Measurements from ENCODE around the gene THBS4. TPM values are rescaled to one million over a fixed set of nuclear protein-coding genes. Genes with fewer than 3 reads are reported as not detected.
"Not testable (repeated sequence)": the region's sequence is repeated elsewhere in the genome, so short reads cannot be mapped to it uniquely, and the experiment has no call there.

Gene THBS4
- total RNA-seq, 1 experiment from 2014 or later = 0.82 TPM

GRCh38 chr5:80083101-80083890 lies 48.1 kb downstream of the THBS4 start:
- BruUV-seq (replicated peaks) = no TSS peak
- Mint-ChIP-seq H3K27ac (ENCODE audit: low read depth, unreplicated experiment) (peak overlapping the region; percentile 67), H3K4me1 (ENCODE audit: insufficient read depth, unreplicated experiment) (peaks cover 11% of the 10 kb centered on the region), H3K36me3 (ENCODE audit: insufficient read depth, unreplicated experiment) (no peaks in the 10 kb centered on the region), H3K4me3 (ENCODE audit: unreplicated experiment) (peak overlapping the region; percentile 74), H3K27me3 (ENCODE audit: insufficient read depth, unreplicated experiment) (no peaks in the 10 kb centered on the region), H3K9me3 (ENCODE audit: unreplicated experiment) (no peaks in the 10 kb centered on the region)
- intact Hi-C loops (cut with micrococcal nuclease) = loop anchor here (1.0 to 2.0 kb wide), 6 partner anchors 158 to 1058 kb away; no protein-coding TSS in a partner anchor
- TF ChIP-seq CTCF (IDR thresholded peaks at IDR 0.05; ENCODE audit: unreplicated experiment) = peak; percentile 60
- CTCF ChIA-PET = interaction anchor here (0.5 to 3.3 kb wide), 73 partner anchors 9 to 1113 kb away, joined by 3 to 34 read pairs (median 4); partner anchors contain the start of genes CMYA5 and MTX3
- DNase-seq (ENCODE audit: unreplicated experiment) = peak; percentile 82
- POLR2A ChIA-PET = interaction anchor here (0.6 to 1.4 kb wide), 4 partner anchors 172 to 569 kb away, joined by 3 to 5 read pairs (median 3); partner anchors contain the start of genes HOMER1, SERINC5 and TENT2

GRCh38 chr5:80090884-80091166 lies 55.7 kb downstream of the THBS4 start:
- DNase-seq (ENCODE audit: unreplicated experiment) = no peak
- H3K9me3 Mint-ChIP-seq (ENCODE audit: unreplicated experiment) = no peaks in the 10 kb centered on the region
- no peaks in the 10 kb centered on the region for H3K36me3 Mint-ChIP-seq (ENCODE audit: insufficient read depth, unreplicated experiment)
- CTCF ChIA-PET = interaction anchor here (0.6 to 14.4 kb wide), 10 partner anchors 10 to 1706 kb away, joined by 3 to 304 read pairs (median 6); no protein-coding TSS in a partner anchor
- BruUV-seq (replicated peaks) = no TSS peak
- POLR2A ChIA-PET = no interaction called here
- H3K4me3 Mint-ChIP-seq (ENCODE audit: unreplicated experiment) = no peak overlapping the region
- H3K4me1 Mint-ChIP-seq (ENCODE audit: insufficient read depth, unreplicated experiment) = no peaks in the 10 kb centered on the region
- no peaks in the 10 kb centered on the region for H3K27me3 Mint-ChIP-seq (ENCODE audit: insufficient read depth, unreplicated experiment)
- intact Hi-C loops (cut with micrococcal nuclease) = loop anchor here (1.0 to 5.0 kb wide), 3 partner anchors 166 to 216 kb away; partner anchors contain the start of gene SERINC5
- H3K27ac Mint-ChIP-seq (ENCODE audit: low read depth, unreplicated experiment) = no peak overlapping the region
- TF ChIP-seq CTCF (IDR thresholded peaks at IDR 0.05; ENCODE audit: unreplicated experiment) = no peak

- ChIA-PET CTCF (interaction anchor here (0.6 to 14.4 kb wide), 33 partner anchors 9 to 590 kb away, joined by 3 to 304 read pairs (median 4); no protein-coding TSS in a partner anchor), POLR2A (interaction anchor here (0.9 to 1.2 kb wide), 4 partner anchors 18 to 216 kb away, joined by 3 to 9 read pairs (median 4); no protein-coding TSS in a partner anchor)
- H3K4me1 Mint-ChIP-seq (ENCODE audit: insufficient read depth, unreplicated experiment); H3K27ac Mint-ChIP-seq (ENCODE audit: low read depth, unreplicated experiment); H3K27me3 Mint-ChIP-seq (ENCODE audit: insufficient read depth, unreplicated experiment); H3K9me3 Mint-ChIP-seq (ENCODE audit: unreplicated experiment); H3K36me3 Mint-ChIP-seq (ENCODE audit: insufficient read depth, unreplicated experiment); BruUV-seq (replicated peaks); H3K4me3 Mint-ChIP-seq (ENCODE audit: unreplicated experiment): not testable (repeated sequence)
- peak; percentile 70 for TF ChIP-seq CTCF (IDR thresholded peaks at IDR 0.05; ENCODE audit: unreplicated experiment)
- intact Hi-C loops (cut with micrococcal nuclease) = loop anchor here (1.0 to 5.0 kb wide), 3 partner anchors 166 to 216 kb away; partner anchors contain the start of gene SERINC5
- DNase-seq (ENCODE audit: unreplicated experiment) = peak; percentile 67
These were observed 56.6 kb downstream of the THBS4 start for GRCh38 chr5:80091792-80092192.

- Mint-ChIP-seq H3K27me3 (ENCODE audit: insufficient read depth, unreplicated experiment) (no peaks in the 10 kb centered on the region), H3K4me1 (ENCODE audit: insufficient read depth, unreplicated experiment) (no peaks in the 10 kb centered on the region), H3K9me3 (ENCODE audit: unreplicated experiment) (no peaks in the 10 kb centered on the region), H3K36me3 (ENCODE audit: insufficient read depth, unreplicated experiment) (no peaks in the 10 kb centered on the region), H3K27ac (ENCODE audit: low read depth, unreplicated experiment) (no peak overlapping the region), H3K4me3 (ENCODE audit: unreplicated experiment) (no peak overlapping the region)
- no TSS peak for BruUV-seq (replicated peaks)
- intact Hi-C loops (cut with micrococcal nuclease) = loop anchor here (5.0 kb wide), 1 partner anchor 165 kb away; the partner anchor contains the start of gene SERINC5
- no peak for DNase-seq (ENCODE audit: unreplicated experiment)
- ChIA-PET POLR2A (interaction anchor here (0.9 to 1.2 kb wide), 2 partner anchors 162 to 213 kb away, joined by 3 to 4 read pairs; no protein-coding TSS in a partner anchor), CTCF (interaction anchor here (0.6 to 14.4 kb wide), 30 partner anchors 8 to 591 kb away, joined by 3 to 304 read pairs (median 4); no protein-coding TSS in a partner anchor)
- no peak for TF ChIP-seq CTCF (IDR thresholded peaks at IDR 0.05; ENCODE audit: unreplicated experiment)
These were observed 57.4 kb downstream of the THBS4 start for GRCh38 chr5:80092486-80093107.

All from MCF 10A (cell line).